ENCODE results near the gene LAMA3.

GRCh38 chr18:23902396-23902795, 213.1 kb downstream of the LAMA3 start:
- TF ChIP-seq CTCF (IDR thresholded peaks at IDR 0.05) (no peak), POLR2A (IDR thresholded peaks at IDR 0.05) (no peak)
